Neural cell (in vitro differentiated cells): ENCODE results near the gene ASMT. TPM values are rescaled to one million over a fixed set of nuclear protein-coding genes. Genes with fewer than 3 reads are reported as not detected.

Source experiments
- H2AFZ ChIP-seq: fragments of 200-600, 300-800 bp; sonication (generic), shearing (Covaris generic); 2 replicates; pipeline ENCODE4 v1.6.0; 2014; ENCODE audit warnings: low read depth, mild to moderate bottlenecking, antibody characterized with exemption, low read length, moderate library complexity
- H3F3A ChIP-seq: fragments of 200-600 bp; shearing (Covaris generic); 2 replicates; pipeline ENCODE4 v1.6.1; 2016; ENCODE audit warnings: mild to moderate bottlenecking, moderate library complexity, mixed read lengths, antibody characterized with exemption, low read length; ENCODE audit not compliant: insufficient read depth, poor library complexity, severe bottlenecking
- H3K27ac ChIP-seq: fragments of 200-600, 300-800 bp; sonication (generic), shearing (Covaris generic); 2 replicates; pipeline ENCODE4 v1.5.1; 2014; ENCODE audit warnings: mild to moderate bottlenecking, low read length, moderate library complexity
- H3K27me3 ChIP-seq: fragments of 300-800, 200-600 bp; sonication (generic), shearing (Covaris generic); 2 replicates; pipeline ENCODE4 v1.6.0; 2014; ENCODE audit warnings: mild to moderate bottlenecking, low read depth, low read length, moderate library complexity; ENCODE audit not compliant: insufficient read depth
- H3K36me3 ChIP-seq: fragments of 300-800, 200-600 bp; sonication (generic), shearing (Covaris generic); 2 replicates; pipeline ENCODE4 v1.5.1; 2014; ENCODE audit warnings: mild to moderate bottlenecking, antibody characterized with exemption, low read length, moderate library complexity; ENCODE audit not compliant: insufficient read depth
- H3K4me2 ChIP-seq: fragments of 300-800, 200-600 bp; sonication (generic), shearing (Covaris generic); 2 replicates; pipeline ENCODE4 v1.6.0; 2014; ENCODE audit warnings: mild to moderate bottlenecking, low read length
- H3K4me3 ChIP-seq: fragments of 300-800, 200-600 bp; sonication (generic), shearing (Covaris generic); 2 replicates; pipeline ENCODE4 v1.5.1; 2014; ENCODE audit warnings: mild to moderate bottlenecking, low read length, moderate library complexity
- H3K79me2 ChIP-seq: fragments of 200-600 bp; shearing (Covaris generic); replicated peaks from 2 replicates; pipeline ENCODE4 v1.6.0; 2014; ENCODE audit warnings: mild to moderate bottlenecking, low read length, moderate library complexity; ENCODE audit not compliant: insufficient read depth
- H3K9ac ChIP-seq: fragments of 300-800, 200-600 bp; sonication (generic), shearing (Covaris generic); 2 replicates; pipeline ENCODE4 v1.6.1; 2016; ENCODE audit warnings: mild to moderate bottlenecking, low read length, mixed read lengths
- H3K9me2 ChIP-seq: fragments of 200-600 bp; shearing (Covaris generic); 2 replicates; pipeline ENCODE4 v1.6.1; 2016; ENCODE audit warnings: mild to moderate bottlenecking, low read length, mixed read lengths; ENCODE audit not compliant: insufficient read depth
- H3K9me3 ChIP-seq: fragments of 200-600, 300-800 bp; sonication (generic), shearing (Covaris generic); 2 replicates; pipeline ENCODE4 v1.6.1; 2016; ENCODE audit warnings: mild to moderate bottlenecking, mixed run types, low read length, moderate library complexity, mixed read lengths
- H4K20me1 ChIP-seq: fragments of 200-600 bp; shearing (Covaris generic); 2 replicates; pipeline ENCODE4 v1.6.1; 2016; ENCODE audit warnings: mild to moderate bottlenecking, mixed run types; ENCODE audit not compliant: insufficient read depth
- CTCF ChIP-seq: fragments of 450-650 bp; IDR thresholded peaks from 2 replicates; pipeline ENCODE4 v1.5.1; 2014; ENCODE audit warnings: antibody characterized with exemption, mild to moderate bottlenecking, moderate library complexity; ENCODE audit not compliant: poor library complexity, severe bottlenecking
- EZH2 ChIP-seq: fragments of 200-600, 300-800 bp; shearing (Covaris generic), sonication (generic); IDR thresholded peaks from 2 replicates; pipeline ENCODE4 v1.6.1; 2014; ENCODE audit warnings: antibody characterized with exemption, low read length, borderline replicate concordance, mild to moderate bottlenecking; ENCODE audit not compliant: insufficient read depth, poor library complexity, severe bottlenecking
- POLR2AphosphoS5 ChIP-seq: IDR thresholded peaks from 2 replicates; pipeline ENCODE4 v1.6.1; 2012
- RAD21 ChIP-seq: fragments of 450-650 bp; conservative IDR thresholded peaks from 2 replicates; pipeline ENCODE4 v1.6.1; 2014; ENCODE audit warnings: antibody characterized with exemption, mild to moderate bottlenecking, moderate library complexity
- SMC3 ChIP-seq: fragments of 450-650 bp; conservative IDR thresholded peaks from 2 replicates; pipeline ENCODE4 v1.6.1; 2014; ENCODE audit warnings: antibody characterized with exemption, mild to moderate bottlenecking, moderate library complexity; ENCODE audit not compliant: poor library complexity
- polyA plus RNA-seq: library from polyadenylated mRNA; depleted of rRNA; stranded (reverse); fragments of >200 nt; gene quantifications from 2 replicates; pipeline ENCODE4 v1.2.3, GENCODE V29; 2014

ASMT gene
- polyA plus RNA-seq, 1 donor from 2014 or later = 1.8 TPM

- H3K9me2 ChIP-seq = no peaks in the 10 kb centered on the region
- no peaks in the 10 kb centered on the region for H3K79me2 ChIP-seq
- no peak overlapping the region for H3K4me2 ChIP-seq
- no peaks in the 10 kb centered on the region for H4K20me1 ChIP-seq
- H3K4me3 ChIP-seq = no peak overlapping the region
- no peak for TF ChIP-seq POLR2AphosphoS5
- TF ChIP-seq CTCF = no peak
- TF ChIP-seq RAD21 = no peak
- TF ChIP-seq SMC3 = no peak
- TF ChIP-seq EZH2 = no peak
- H3K27ac ChIP-seq = no peak overlapping the region
- no peaks in the 10 kb centered on the region for H3K9me3 ChIP-seq
- H3F3A ChIP-seq = no peaks in the 10 kb centered on the region
- H3K9ac ChIP-seq = no peak overlapping the region
- H2AFZ ChIP-seq = no peak overlapping the region
- no peaks in the 10 kb centered on the region for H3K36me3 ChIP-seq
- H3K27me3 ChIP-seq = no peaks in the 10 kb centered on the region
Observed at GRCh38 chrX:1686642-1687041, 71.8 kb downstream of the ASMT start.

Other genes with a start within 250 kb of the ASMT start
- 180 and 184 TPM in 2 replicates for gene SLC25A6, start 222.9 kb upstream of the ASMT start, polyA plus RNA-seq
- 21.5 and 25.9 TPM in 2 replicates for gene ASMTL, start 162.2 kb upstream of the ASMT start, polyA plus RNA-seq
- gene P2RY8, start 77.9 kb upstream of the ASMT start, polyA plus RNA-seq = not detected in 2 replicates
- gene AKAP17A, start 23.5 kb upstream of the ASMT start, polyA plus RNA-seq = 48.7 and 59.2 TPM in 2 replicates